ENCODE results near the gene RPGRIP1.
A peak's percentile ranks its signal among the peaks of the same experiment; 100 is the strongest.
"Not testable (repeated sequence)": the region's sequence is repeated elsewhere in the genome, so short reads cannot be mapped to it uniquely, and the experiment has no call there.

The RPGRIP1 gene

DNA sequence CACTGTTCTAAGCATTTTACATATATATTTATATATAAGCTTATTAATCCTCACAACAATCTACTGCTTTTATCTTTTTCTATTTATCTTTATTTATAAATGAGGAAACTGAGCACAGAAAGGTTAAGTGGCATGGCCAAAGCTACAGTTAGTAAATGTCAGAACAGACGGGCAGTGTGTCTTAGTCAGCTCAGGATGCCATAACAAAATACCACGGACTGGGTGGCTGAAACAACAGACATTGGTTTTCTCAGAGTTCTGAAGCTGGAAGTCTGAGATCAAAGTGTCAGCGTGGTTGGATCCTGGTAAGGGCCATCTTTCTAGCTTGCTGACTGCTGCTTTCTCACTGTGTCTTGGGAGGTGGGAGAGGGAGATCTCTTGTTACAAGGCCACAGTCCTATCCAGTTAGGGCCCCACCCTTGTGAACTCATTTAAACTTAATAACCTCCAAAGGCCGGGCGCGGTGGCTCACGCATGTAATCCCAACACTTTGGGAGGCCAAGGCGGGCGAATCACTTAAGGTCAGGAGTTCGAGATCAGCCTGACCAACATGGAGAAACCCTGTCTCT, 19.8 kb downstream of the RPGRIP1 start:
- peaks cover 3% of the 10 kb centered on the region for H3K4me1 ChIP-seq (ENCODE audit: control insufficient read depth, insufficient read depth, low read length, poor library complexity, severe bottlenecking)
- H3K9me3 ChIP-seq (ENCODE audit: control insufficient read depth, low read length): no peaks in the 10 kb centered on the region
- no peak for DNase-seq
- H3K36me3 ChIP-seq (ENCODE audit: control insufficient read depth, insufficient read depth, low read length): no peaks in the 10 kb centered on the region
- H3K27ac ChIP-seq (ENCODE audit: insufficient read depth, low read length, poor library complexity, severe bottlenecking): no peak overlapping the region
- no peak overlapping the region for H3K4me3 ChIP-seq (ENCODE audit: insufficient read depth, low read depth, low read length, poor library complexity, severe bottlenecking)
- no peaks in the 10 kb centered on the region for H3K27me3 ChIP-seq (replicated peaks; ENCODE audit: control insufficient read depth, insufficient read depth, low read length, poor library complexity, severe bottlenecking)

DNA sequence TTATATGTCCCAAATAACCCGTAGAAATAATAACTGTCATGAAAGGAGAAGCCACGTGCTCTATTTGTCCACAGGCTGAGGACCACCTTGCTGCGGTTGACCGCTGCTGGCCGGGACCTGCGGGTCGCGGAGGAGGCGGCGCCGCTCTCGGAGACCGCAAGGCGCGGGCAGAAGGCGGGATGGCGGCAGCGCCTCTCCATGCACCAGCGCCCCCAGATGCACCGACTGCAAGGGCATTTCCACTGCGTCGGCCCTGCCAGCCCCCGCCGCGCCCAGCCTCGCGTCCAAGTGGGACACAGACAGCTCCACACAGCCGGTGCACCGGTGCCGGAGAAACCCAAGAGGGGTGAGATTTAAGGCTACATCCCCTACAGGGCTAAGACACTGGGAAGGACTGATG, 21.0 kb downstream of the RPGRIP1 start:
- Histone ChIP-seq H3K4me1 (ENCODE audit: control insufficient read depth, insufficient read depth, low read length, poor library complexity, severe bottlenecking) (peaks cover 3% of the 10 kb centered on the region), H3K4me3 (ENCODE audit: insufficient read depth, low read depth, low read length, poor library complexity, severe bottlenecking) (no peak overlapping the region), H3K27me3 (replicated peaks; ENCODE audit: control insufficient read depth, insufficient read depth, low read length, poor library complexity, severe bottlenecking) (no peaks in the 10 kb centered on the region), H3K36me3 (ENCODE audit: control insufficient read depth, insufficient read depth, low read length) (no peaks in the 10 kb centered on the region), H3K27ac (ENCODE audit: insufficient read depth, low read length, poor library complexity, severe bottlenecking) (no peak overlapping the region), H3K9me3 (ENCODE audit: control insufficient read depth, low read length) (no peaks in the 10 kb centered on the region)
- no peak for DNase-seq

DNA sequence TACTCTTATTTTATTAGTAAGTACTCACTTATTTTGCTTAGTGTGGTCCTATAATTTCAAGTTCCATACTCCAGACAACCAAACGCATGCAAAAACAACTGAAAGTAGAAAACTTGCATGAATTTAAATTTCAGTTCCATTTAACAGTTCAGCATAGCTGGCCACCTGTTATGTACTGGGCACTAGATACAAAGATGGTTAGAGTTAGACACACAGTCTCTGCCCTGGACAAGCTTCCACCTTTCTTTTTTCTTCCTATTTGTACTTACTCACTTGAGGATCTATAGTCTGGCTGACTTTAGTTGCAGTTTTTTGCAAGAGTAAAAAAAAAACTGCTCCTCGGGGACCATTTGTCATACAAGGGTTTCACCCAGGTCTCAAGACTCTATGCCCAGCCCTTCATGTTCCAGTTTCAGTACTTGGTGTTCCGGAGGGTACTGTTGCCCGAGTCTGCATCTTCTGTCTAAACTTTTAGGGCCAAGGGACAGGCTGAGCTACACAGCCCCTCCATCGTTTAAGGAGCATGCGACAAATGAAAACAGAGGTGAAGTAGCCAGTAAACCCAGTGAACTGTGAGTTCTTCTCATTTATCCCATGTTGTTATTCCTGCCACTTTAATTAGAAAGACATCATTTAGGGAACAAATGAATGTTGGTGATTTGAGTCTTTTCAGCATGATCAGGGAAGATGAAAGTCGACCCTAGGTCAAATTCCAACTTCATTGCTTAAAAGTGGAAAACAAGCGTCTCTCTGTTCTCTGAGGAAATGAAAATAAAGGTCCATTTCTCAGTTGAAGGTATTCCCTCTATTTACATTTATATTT, 22.3 kb downstream of the RPGRIP1 start:
- no peak for DNase-seq
- H3K27ac ChIP-seq (ENCODE audit: insufficient read depth, low read length, poor library complexity, severe bottlenecking): no peak overlapping the region
- H3K4me3 ChIP-seq (ENCODE audit: insufficient read depth, low read depth, low read length, poor library complexity, severe bottlenecking): no peak overlapping the region
- H3K36me3 ChIP-seq (ENCODE audit: control insufficient read depth, insufficient read depth, low read length): no peaks in the 10 kb centered on the region
- H3K27me3 ChIP-seq (replicated peaks; ENCODE audit: control insufficient read depth, insufficient read depth, low read length, poor library complexity, severe bottlenecking): no peaks in the 10 kb centered on the region
- H3K9me3 ChIP-seq (ENCODE audit: control insufficient read depth, low read length): no peaks in the 10 kb centered on the region
- H3K4me1 ChIP-seq (ENCODE audit: control insufficient read depth, insufficient read depth, low read length, poor library complexity, severe bottlenecking): peaks cover 3% of the 10 kb centered on the region

DNA sequence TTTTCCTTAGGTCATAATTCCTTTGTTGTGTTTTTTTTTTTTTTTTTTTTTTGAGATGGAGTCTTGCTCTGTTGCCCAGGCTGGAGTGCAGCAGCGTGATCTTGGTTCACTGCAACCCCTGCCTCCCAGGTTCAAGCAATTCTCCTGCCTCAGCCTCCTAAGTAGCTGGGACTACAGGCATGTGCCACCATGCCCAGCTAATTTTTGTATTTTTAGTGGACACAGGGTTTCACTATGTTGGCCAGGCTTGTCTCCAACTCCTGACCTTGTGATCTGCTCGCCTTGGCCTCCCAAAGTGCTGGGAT, 22.9 kb downstream of the RPGRIP1 start:
- not testable (repeated sequence) for H3K27ac ChIP-seq (ENCODE audit: insufficient read depth, low read length, poor library complexity, severe bottlenecking); H3K27me3 ChIP-seq (replicated peaks; ENCODE audit: control insufficient read depth, insufficient read depth, low read length, poor library complexity, severe bottlenecking); H3K4me3 ChIP-seq (ENCODE audit: insufficient read depth, low read depth, low read length, poor library complexity, severe bottlenecking); H3K36me3 ChIP-seq (ENCODE audit: control insufficient read depth, insufficient read depth, low read length); DNase-seq; H3K4me1 ChIP-seq (ENCODE audit: control insufficient read depth, insufficient read depth, low read length, poor library complexity, severe bottlenecking); H3K9me3 ChIP-seq (ENCODE audit: control insufficient read depth, low read length)

DNA sequence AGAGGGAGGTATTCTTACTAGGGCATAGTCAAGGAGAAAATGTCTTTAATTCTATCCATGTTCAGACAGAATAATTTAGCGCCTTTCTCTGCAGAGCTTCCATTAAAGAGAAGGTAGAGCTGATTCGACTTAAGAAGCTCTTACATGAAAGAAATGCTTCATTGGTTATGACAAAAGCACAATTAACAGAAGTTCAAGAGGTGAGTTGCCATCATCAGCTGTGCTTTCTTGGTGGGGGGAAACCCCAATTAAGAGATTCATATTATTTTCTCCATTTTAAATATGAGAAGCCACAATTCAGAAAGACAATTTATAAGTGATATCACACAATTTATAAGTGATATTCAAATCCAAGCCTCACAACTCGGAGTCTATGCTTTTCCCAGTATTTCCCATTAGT, 27.8 kb downstream of the RPGRIP1 start:
- no peak for DNase-seq
- no peak overlapping the region for H3K4me3 ChIP-seq (ENCODE audit: insufficient read depth, low read depth, low read length, poor library complexity, severe bottlenecking)

DNA sequence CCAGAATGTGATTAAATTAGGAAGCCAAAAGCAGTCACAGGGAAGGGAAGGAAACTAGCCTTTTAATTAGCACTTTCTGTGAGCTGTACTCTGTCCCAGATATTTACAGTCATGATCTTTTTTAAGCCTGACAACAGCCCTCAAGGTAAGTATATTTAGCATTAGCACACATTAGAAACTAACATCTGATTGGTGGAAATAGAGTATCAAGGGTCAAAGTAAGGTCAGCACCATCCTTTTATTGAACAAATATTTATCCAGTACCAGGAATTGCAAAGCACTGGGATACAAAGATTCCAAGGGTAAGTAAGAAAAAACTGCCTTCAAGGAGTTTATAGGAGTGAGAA, 28.2 kb downstream of the RPGRIP1 start:
- no peaks in the 10 kb centered on the region for H3K9me3 ChIP-seq (ENCODE audit: control insufficient read depth, low read length)
- H3K4me3 ChIP-seq (ENCODE audit: insufficient read depth, low read depth, low read length, poor library complexity, severe bottlenecking): peak overlapping the region; percentile 33
- H3K4me1 ChIP-seq (ENCODE audit: control insufficient read depth, insufficient read depth, low read length, poor library complexity, severe bottlenecking): peaks cover 3% of the 10 kb centered on the region
- peak overlapping the region; percentile 43 for H3K27ac ChIP-seq (ENCODE audit: insufficient read depth, low read length, poor library complexity, severe bottlenecking)
- no peaks in the 10 kb centered on the region for H3K36me3 ChIP-seq (ENCODE audit: control insufficient read depth, insufficient read depth, low read length)
- no peak for DNase-seq
- H3K27me3 ChIP-seq (replicated peaks; ENCODE audit: control insufficient read depth, insufficient read depth, low read length, poor library complexity, severe bottlenecking): no peaks in the 10 kb centered on the region

More for the DNA sequence above, 27.8 kb downstream of the RPGRIP1 start:
- Histone ChIP-seq H3K27me3 (replicated peaks; ENCODE audit: control insufficient read depth, insufficient read depth, low read length, poor library complexity, severe bottlenecking) (no peaks in the 10 kb centered on the region), H3K36me3 (ENCODE audit: control insufficient read depth, insufficient read depth, low read length) (no peaks in the 10 kb centered on the region), H3K9me3 (ENCODE audit: control insufficient read depth, low read length) (no peaks in the 10 kb centered on the region), H3K27ac (ENCODE audit: insufficient read depth, low read length, poor library complexity, severe bottlenecking) (no peak overlapping the region), H3K4me1 (ENCODE audit: control insufficient read depth, insufficient read depth, low read length, poor library complexity, severe bottlenecking) (peaks cover 3% of the 10 kb centered on the region)

DNA sequence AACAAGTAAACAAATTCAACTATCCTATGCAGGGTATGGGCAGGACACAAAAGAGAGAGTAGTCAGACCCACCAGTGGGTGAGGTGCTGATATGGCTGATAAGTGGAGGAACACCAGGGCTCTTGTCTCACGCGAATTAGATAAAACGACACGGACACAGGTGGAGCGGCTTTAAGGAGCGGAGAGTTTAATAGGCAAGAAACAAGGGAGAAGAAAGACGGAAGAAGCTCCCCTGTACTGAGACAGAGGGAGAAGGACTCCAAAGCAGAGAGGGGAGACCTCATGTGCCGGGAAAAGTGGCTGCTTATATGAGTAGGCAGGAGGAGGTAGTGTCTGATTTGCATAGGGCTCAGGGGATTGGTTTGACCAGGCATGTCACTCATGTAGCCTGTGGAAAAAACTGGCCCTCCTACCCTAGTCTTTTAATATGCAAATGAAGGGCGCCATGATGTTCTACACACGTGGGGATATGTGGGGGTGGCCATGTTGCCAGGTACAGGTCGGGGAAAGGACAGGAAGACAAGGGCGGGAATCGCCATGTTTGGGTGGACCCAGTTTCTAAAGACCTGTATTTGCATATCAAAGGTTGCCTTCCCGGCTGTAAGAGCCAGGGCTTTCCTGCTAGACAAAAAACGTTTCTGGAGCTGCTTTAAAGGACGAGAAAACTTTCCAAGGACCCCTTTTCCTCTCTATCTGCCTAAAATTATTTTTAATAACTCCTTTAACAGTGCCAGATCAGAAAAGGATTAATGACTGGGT, 28.8 kb downstream of the RPGRIP1 start:
- Histone ChIP-seq H3K36me3 (ENCODE audit: control insufficient read depth, insufficient read depth, low read length) (no peaks in the 10 kb centered on the region), H3K4me1 (ENCODE audit: control insufficient read depth, insufficient read depth, low read length, poor library complexity, severe bottlenecking) (peaks cover 3% of the 10 kb centered on the region), H3K4me3 (ENCODE audit: insufficient read depth, low read depth, low read length, poor library complexity, severe bottlenecking) (peak overlapping the region; percentile 33), H3K27me3 (replicated peaks; ENCODE audit: control insufficient read depth, insufficient read depth, low read length, poor library complexity, severe bottlenecking) (no peaks in the 10 kb centered on the region), H3K27ac (ENCODE audit: insufficient read depth, low read length, poor library complexity, severe bottlenecking) (peak overlapping the region; percentile 51), H3K9me3 (ENCODE audit: control insufficient read depth, low read length) (no peaks in the 10 kb centered on the region)
- peak; percentile 67 to 78 (median 74) for DNase-seq

DNA sequence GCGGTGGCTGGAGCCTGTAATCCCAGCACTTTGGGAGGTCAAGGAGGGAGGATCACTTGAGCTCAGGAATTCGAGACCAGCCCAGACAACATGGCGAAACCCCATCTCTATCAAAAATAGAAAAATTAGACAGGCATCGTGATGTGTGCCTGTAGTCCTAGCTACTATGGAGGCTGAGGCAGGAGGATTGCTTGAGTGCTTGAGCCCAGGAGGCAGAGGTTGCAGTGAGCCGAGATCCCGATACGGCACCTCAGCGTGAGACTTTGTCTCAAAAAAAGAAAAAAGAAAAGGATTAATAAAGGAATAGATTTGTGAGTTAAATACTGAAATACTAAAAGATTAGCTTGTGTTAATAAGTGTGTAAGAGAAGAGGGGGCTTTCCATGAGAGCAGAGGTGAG, 29.4 kb downstream of the RPGRIP1 start:
- no peak for DNase-seq
- Histone ChIP-seq H3K27ac (ENCODE audit: insufficient read depth, low read length, poor library complexity, severe bottlenecking) (peak overlapping the region; percentile 51), H3K4me3 (ENCODE audit: insufficient read depth, low read depth, low read length, poor library complexity, severe bottlenecking) (peak overlapping the region; percentile 33)

DNA sequence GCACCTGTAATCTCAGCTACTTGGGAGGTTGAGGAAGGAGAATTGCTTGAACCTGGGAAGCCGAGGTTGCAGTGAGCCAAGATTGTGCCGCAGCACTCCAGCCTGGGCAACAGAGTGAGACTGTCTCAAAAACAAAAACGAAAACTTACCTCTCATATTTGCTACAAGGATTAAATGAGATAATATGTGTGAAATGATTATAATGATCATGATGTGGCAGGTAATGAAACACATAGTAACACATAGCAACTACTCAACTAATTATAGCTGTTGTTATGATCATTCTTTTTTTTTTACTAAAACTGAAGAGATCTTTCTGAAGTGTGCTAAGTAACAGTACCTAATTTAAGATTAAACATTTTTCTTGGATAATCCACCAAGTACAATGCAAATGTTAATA, 30.1 kb downstream of the RPGRIP1 start:
- H3K4me1 ChIP-seq (ENCODE audit: control insufficient read depth, insufficient read depth, low read length, poor library complexity, severe bottlenecking): peaks cover 3% of the 10 kb centered on the region
- no peaks in the 10 kb centered on the region for H3K9me3 ChIP-seq (ENCODE audit: control insufficient read depth, low read length)
- no peaks in the 10 kb centered on the region for H3K36me3 ChIP-seq (ENCODE audit: control insufficient read depth, insufficient read depth, low read length)
- DNase-seq: no peak
- no peak overlapping the region for H3K27ac ChIP-seq (ENCODE audit: insufficient read depth, low read length, poor library complexity, severe bottlenecking)
- no peak overlapping the region for H3K4me3 ChIP-seq (ENCODE audit: insufficient read depth, low read depth, low read length, poor library complexity, severe bottlenecking)
- H3K27me3 ChIP-seq (replicated peaks; ENCODE audit: control insufficient read depth, insufficient read depth, low read length, poor library complexity, severe bottlenecking): no peaks in the 10 kb centered on the region

More for the DNA sequence above, 29.4 kb downstream of the RPGRIP1 start:
- no peaks in the 10 kb centered on the region for H3K36me3 ChIP-seq (ENCODE audit: control insufficient read depth, insufficient read depth, low read length)
- H3K9me3 ChIP-seq (ENCODE audit: control insufficient read depth, low read length): no peaks in the 10 kb centered on the region
- peaks cover 3% of the 10 kb centered on the region for H3K4me1 ChIP-seq (ENCODE audit: control insufficient read depth, insufficient read depth, low read length, poor library complexity, severe bottlenecking)
- no peaks in the 10 kb centered on the region for H3K27me3 ChIP-seq (replicated peaks; ENCODE audit: control insufficient read depth, insufficient read depth, low read length, poor library complexity, severe bottlenecking)

DNA sequence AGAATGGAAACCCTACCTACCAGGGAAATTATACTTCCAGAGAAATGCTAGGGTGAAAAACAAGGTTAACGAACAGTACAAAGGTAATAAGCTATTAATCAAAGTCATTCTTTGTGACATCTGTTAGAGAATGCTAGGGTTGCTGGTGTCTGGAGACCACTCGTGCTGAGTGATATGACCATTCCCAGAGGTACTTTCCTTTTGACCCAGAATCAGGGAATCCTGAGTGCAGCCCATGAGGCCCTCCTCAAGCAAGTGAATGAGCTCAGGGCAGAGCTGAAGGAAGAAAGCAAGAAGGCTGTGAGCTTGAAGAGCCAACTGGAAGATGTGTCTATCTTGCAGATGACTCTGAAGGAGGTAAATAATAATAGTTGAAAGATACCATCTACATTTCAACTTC, 31.7 kb downstream of the RPGRIP1 start:
- Histone ChIP-seq H3K27ac (ENCODE audit: insufficient read depth, low read length, poor library complexity, severe bottlenecking) (no peak overlapping the region), H3K9me3 (ENCODE audit: control insufficient read depth, low read length) (no peaks in the 10 kb centered on the region), H3K27me3 (replicated peaks; ENCODE audit: control insufficient read depth, insufficient read depth, low read length, poor library complexity, severe bottlenecking) (no peaks in the 10 kb centered on the region), H3K4me3 (ENCODE audit: insufficient read depth, low read depth, low read length, poor library complexity, severe bottlenecking) (no peak overlapping the region), H3K36me3 (ENCODE audit: control insufficient read depth, insufficient read depth, low read length) (no peaks in the 10 kb centered on the region), H3K4me1 (ENCODE audit: control insufficient read depth, insufficient read depth, low read length, poor library complexity, severe bottlenecking) (peaks cover 3% of the 10 kb centered on the region)
- no peak for DNase-seq

Data from effector memory CD4-positive, alpha-beta T cell (primary cell).